OCI-LY1 (cell line): Measurements from ENCODE around the gene MTHFS.

Experiments
- H2AFZ ChIP-seq: fragments of 200-600 bp; sonication (generic), shearing (Covaris generic); 2 replicates; pipeline ENCODE4 v1.6.0; 2014; ENCODE audit warnings: antibody characterized with exemption, mild to moderate bottlenecking, low read length
- H3F3A ChIP-seq: fragments of 200-600 bp; sonication (generic), shearing (Covaris generic); 2 replicates; pipeline ENCODE4 v1.6.0; 2014; ENCODE audit warnings: mild to moderate bottlenecking, antibody characterized with exemption, low read length, moderate library complexity; ENCODE audit not compliant: insufficient read depth
- H3K27ac ChIP-seq: fragments of 200-600 bp; sonication (generic); 2 replicates; pipeline ENCODE4 v1.5.1; 2014; ENCODE audit warnings: low read length, mixed run types, mild to moderate bottlenecking, low read depth; ENCODE audit not compliant: poor library complexity, severe bottlenecking
- H3K27me3 ChIP-seq: fragments of 200-600 bp; sonication (generic); 2 replicates; pipeline ENCODE4 v1.6.0; 2014; ENCODE audit warnings: antibody characterized with exemption, mild to moderate bottlenecking, low read length, moderate library complexity; ENCODE audit not compliant: insufficient read depth
- H3K36me3 ChIP-seq: fragments of 200-600 bp; sonication (generic); 2 replicates; pipeline ENCODE4 v1.6.1; 2014; ENCODE audit warnings: mild to moderate bottlenecking, antibody characterized with exemption, low read length, moderate library complexity, mixed read lengths; ENCODE audit not compliant: insufficient read depth
- H3K4me1 ChIP-seq: fragments of 200-600 bp; sonication (generic); 2 replicates; pipeline ENCODE4 v1.5.1; 2014; ENCODE audit warnings: mild to moderate bottlenecking, low read length, moderate library complexity; ENCODE audit not compliant: insufficient read depth, severe bottlenecking
- H3K4me2 ChIP-seq: fragments of 200-600 bp; sonication (generic), shearing (Covaris generic); 2 replicates; pipeline ENCODE4 v1.6.1; 2014; ENCODE audit warnings: low read length
- H3K4me3 ChIP-seq: fragments of 200-600 bp; sonication (generic); 2 replicates; pipeline ENCODE4 v1.5.1; 2014; ENCODE audit warnings: low read length, low read depth, mild to moderate bottlenecking, mixed read lengths; ENCODE audit not compliant: poor library complexity, severe bottlenecking
- H3K79me2 ChIP-seq: fragments of 200-600 bp; shearing (Covaris generic); 2 replicates; pipeline ENCODE4 v1.6.1; 2016; ENCODE audit warnings: mixed run types, low read length, mixed read lengths; ENCODE audit not compliant: insufficient read depth
- H3K9ac ChIP-seq: fragments of 200-600 bp; sonication (generic), shearing (Covaris generic); 2 replicates; pipeline ENCODE4 v1.6.1; 2014; ENCODE audit warnings: mild to moderate bottlenecking, low read length, mixed read lengths
- H3K9me2 ChIP-seq: fragments of 200-600 bp; sonication (generic), shearing (Covaris generic); 2 replicates; pipeline ENCODE4 v1.6.1; 2014; ENCODE audit warnings: low read depth, mild to moderate bottlenecking, low read length, mixed read lengths
- H3K9me3 ChIP-seq: fragments of 200-600 bp; shearing (Covaris generic); 2 replicates; pipeline ENCODE4 v1.6.1; 2014; ENCODE audit warnings: low read length, mixed read lengths
- H4K20me1 ChIP-seq: fragments of 200-600 bp; sonication (generic), shearing (Covaris generic); 2 replicates; pipeline ENCODE4 v1.6.0; 2016; ENCODE audit warnings: mild to moderate bottlenecking, low read length; ENCODE audit not compliant: insufficient read depth
- CTCF ChIP-seq: fragments of 200-600 bp; sonication (generic), shearing (Covaris generic); IDR thresholded peaks from 2 replicates; pipeline ENCODE4 v1.5.1; 2017; ENCODE audit warnings: mild to moderate bottlenecking, antibody characterized with exemption, low read length, moderate library complexity, mixed read lengths
- EZH2 ChIP-seq: fragments of 200-600 bp; sonication (generic), shearing (Covaris generic); IDR thresholded peaks from 2 replicates; pipeline ENCODE4 v1.8.0; 2017; ENCODE audit warnings: borderline replicate concordance, mixed run types, mild to moderate bottlenecking, antibody characterized with exemption, low read length, moderate library complexity, mixed read lengths

MTHFS gene

GRCh38 chr15:79933231-79933630 is 36.4 kb upstream of the MTHFS start:
- no peaks in the 10 kb centered on the region for H4K20me1 ChIP-seq
- H2AFZ ChIP-seq = no peak overlapping the region
- no peak overlapping the region for H3K4me3 ChIP-seq
- TF ChIP-seq EZH2 (no peak), CTCF (no peak)
- no peaks in the 10 kb centered on the region for H3K9me3 ChIP-seq
- no peak overlapping the region for H3K9ac ChIP-seq
- H3K4me1 ChIP-seq = no peaks in the 10 kb centered on the region
- H3F3A ChIP-seq = no peaks in the 10 kb centered on the region
- no peak overlapping the region for H3K4me2 ChIP-seq
- no peak overlapping the region for H3K27ac ChIP-seq
- H3K9me2 ChIP-seq = no peaks in the 10 kb centered on the region
- H3K27me3 ChIP-seq = no peaks in the 10 kb centered on the region
- H3K79me2 ChIP-seq = no peaks in the 10 kb centered on the region
- H3K36me3 ChIP-seq = no peaks in the 10 kb centered on the region

- no peaks in the 10 kb centered on the region for H3K9me3 ChIP-seq
- no peak for TF ChIP-seq CTCF
These were observed 35.6 kb upstream of the MTHFS start for GRCh38 chr15:79932447-79932846.

GRCh38 chr15:79930516-79930915 is 33.7 kb upstream of the MTHFS start:
- no peak overlapping the region for H2AFZ ChIP-seq

More at GRCh38 chr15:79932447-79932846, 35.6 kb upstream of the MTHFS start:
- Histone ChIP-seq H2AFZ (no peak overlapping the region), H3K4me3 (no peak overlapping the region), H4K20me1 (no peaks in the 10 kb centered on the region), H3K9ac (no peak overlapping the region), H3K27ac (no peak overlapping the region), H3K36me3 (no peaks in the 10 kb centered on the region), H3K79me2 (no peaks in the 10 kb centered on the region), H3K27me3 (no peaks in the 10 kb centered on the region), H3K4me2 (no peak overlapping the region), H3F3A (no peaks in the 10 kb centered on the region), H3K4me1 (no peaks in the 10 kb centered on the region), H3K9me2 (no peaks in the 10 kb centered on the region)

More at GRCh38 chr15:79930516-79930915, 33.7 kb upstream of the MTHFS start:
- Histone ChIP-seq H3K27me3 (no peaks in the 10 kb centered on the region), H3K4me1 (no peaks in the 10 kb centered on the region), H3K27ac (no peak overlapping the region), H3K36me3 (no peaks in the 10 kb centered on the region), H3F3A (no peaks in the 10 kb centered on the region), H3K9me2 (no peaks in the 10 kb centered on the region), H3K4me2 (no peak overlapping the region), H3K4me3 (no peak overlapping the region), H3K9ac (no peak overlapping the region), H4K20me1 (no peaks in the 10 kb centered on the region), H3K9me3 (no peaks in the 10 kb centered on the region), H3K79me2 (no peaks in the 10 kb centered on the region)
- TF ChIP-seq CTCF = no peak
- no peak for TF ChIP-seq EZH2
